IMR-90 (cell line): ENCODE measurements around the gene CREG2. TPM values are rescaled to one million over a fixed set of nuclear protein-coding genes. Genes with fewer than 3 reads are reported as not detected.

Source experiments
- ATAC-seq: fragments of 200-7000 bp; cut with Tn5 transposase; 2 replicates; pipeline ENCODE4 v1.9.1; 2020; ENCODE audit warnings: low read depth, mild to moderate bottlenecking, moderate library complexity
- BruUV-seq: library from RNA; stranded (reverse); fragments of 400-500 nt; replicated peaks from 2 replicates; lab custom pipeline; 2021; lab: Mats Ljungman, UMichigan
- CTCF ChIA-PET: fragments of 300-600 bp; formaldehyde crosslinking; extraction: SDS; loops from one replicate; lab custom pipeline; 2021; ENCODE audit warnings: antibody characterized with exemption; lab: Yijun Ruan, JAX
- POLR2A ChIA-PET: fragments of 300-600 bp; sonication (Branson Sonifier 250); formaldehyde crosslinking; loops from one replicate; lab custom pipeline; 2022; ENCODE audit warnings: antibody characterized with exemption; ENCODE audit not compliant: unreplicated experiment; lab: Charles Lee
- DNase-seq: peaks from one replicate; pipeline ENCODE4 v3.0.0; 2013
- H2AFZ ChIP-seq: replicated peaks from 2 replicates; pipeline ENCODE3; 2013; ENCODE audit warnings: low read length, mild to moderate bottlenecking; ENCODE audit not compliant: poor library complexity
- H2AK5ac ChIP-seq: 2 replicates; pipeline ENCODE4 v1.6.1; 2013; ENCODE audit warnings: low read depth, low read length, inconsistent platforms
- H2AK9ac ChIP-seq: replicated peaks from 2 replicates; pipeline ENCODE3; 2013; ENCODE audit warnings: mild to moderate bottlenecking, low read depth, low read length, moderate library complexity; ENCODE audit not compliant: poor library complexity
- H2BK120ac ChIP-seq: 2 replicates; pipeline ENCODE4 v1.6.1; 2013; ENCODE audit warnings: low read depth, low read length, inconsistent platforms
- H2BK15ac ChIP-seq: 3 replicates; pipeline ENCODE4 v1.6.1; 2013; ENCODE audit warnings: low read depth, low read length, inconsistent platforms
- H2BK20ac ChIP-seq: 2 replicates; pipeline ENCODE4 v1.6.1; 2013; ENCODE audit warnings: low read depth, mild to moderate bottlenecking, inconsistent platforms, low read length, moderate library complexity
- H2BK5ac ChIP-seq: 2 replicates; pipeline ENCODE4 v1.6.1; 2013; ENCODE audit warnings: mild to moderate bottlenecking, low read depth, low read length, inconsistent platforms; ENCODE audit not compliant: poor library complexity, severe bottlenecking
- H3K14ac ChIP-seq: replicated peaks from 2 replicates; pipeline ENCODE4 v1.6.1; 2013; ENCODE audit warnings: low read depth, low read length, inconsistent platforms
- H3K18ac ChIP-seq: 2 replicates; pipeline ENCODE4 v1.6.1; 2013; ENCODE audit warnings: low read depth, low read length, control low read depth
- H3K23ac ChIP-seq: 2 replicates; pipeline ENCODE4 v1.6.1; 2013; ENCODE audit warnings: low read depth, low read length, inconsistent platforms
- H3K27ac ChIP-seq: 2 replicates; pipeline ENCODE4 v1.5.1; 2013; ENCODE audit warnings: mild to moderate bottlenecking, control low read depth, low read length; ENCODE audit not compliant: insufficient read depth
- H3K27me3 ChIP-seq: 2 replicates; pipeline ENCODE4 v1.6.1; 2013; ENCODE audit warnings: low read length; ENCODE audit not compliant: control insufficient read depth, insufficient read depth
- H3K36me3 ChIP-seq: 2 replicates; pipeline ENCODE4 v1.6.1; 2013; ENCODE audit warnings: low read length, mixed read lengths; ENCODE audit not compliant: control insufficient read depth, insufficient read depth
- H3K4ac ChIP-seq: 2 replicates; pipeline ENCODE4 v1.6.1; 2013; ENCODE audit warnings: low read depth, low read length, inconsistent platforms
- H3K4me1 ChIP-seq: 2 replicates; pipeline ENCODE4 v1.6.1; 2013; ENCODE audit warnings: low read length, mixed read lengths; ENCODE audit not compliant: control insufficient read depth, insufficient read depth
- H3K4me2 ChIP-seq: 2 replicates; pipeline ENCODE4 v1.6.1; 2013; ENCODE audit warnings: low read depth, mild to moderate bottlenecking, control low read depth, low read length, moderate library complexity
- H3K4me3 ChIP-seq: 2 replicates; pipeline ENCODE4 v1.5.1; 2013; ENCODE audit warnings: low read depth, mild to moderate bottlenecking, control low read depth, low read length, moderate library complexity; ENCODE audit not compliant: insufficient read depth
- H3K56ac ChIP-seq: 2 replicates; pipeline ENCODE4 v1.6.1; 2013; ENCODE audit warnings: low read length, inconsistent platforms; ENCODE audit not compliant: insufficient read depth; ENCODE audit errors: extremely low read depth
- H3K79me1 ChIP-seq, 2 experiments: 2 replicates each; pipeline ENCODE4 v1.6.1; 2013; ENCODE audit warnings: low read length in 2 of 2, inconsistent platforms in 1 of 2, low read depth in 1 of 2
- H3K9ac ChIP-seq: 2 replicates; pipeline ENCODE4 v1.6.1; 2013; ENCODE audit warnings: low read depth, low read length, control low read depth
- H3K9me1 ChIP-seq: 2 replicates; pipeline ENCODE4 v1.6.1; 2013; ENCODE audit warnings: low read length, inconsistent platforms; ENCODE audit not compliant: insufficient read depth
- H3K9me3 ChIP-seq: 2 replicates; pipeline ENCODE4 v1.6.1; 2013; ENCODE audit warnings: low read length; ENCODE audit not compliant: control insufficient read depth, insufficient read depth
- H4K20me1 ChIP-seq: 2 replicates; pipeline ENCODE4 v1.6.1; 2013; ENCODE audit warnings: low read length, inconsistent platforms; ENCODE audit not compliant: insufficient read depth
- H4K5ac ChIP-seq: 2 replicates; pipeline ENCODE4 v1.6.1; 2013; ENCODE audit warnings: mild to moderate bottlenecking, low read depth, low read length, control low read depth
- H4K8ac ChIP-seq, 2 experiments: 2 replicates each; pipeline ENCODE4 v1.6.1; 2013; ENCODE audit warnings: low read depth in 2 of 2, low read length in 2 of 2, control low read depth in 1 of 2, inconsistent platforms in 1 of 2
- H4K91ac ChIP-seq: 2 replicates; pipeline ENCODE4 v1.6.1; 2013; ENCODE audit warnings: low read depth, low read length, inconsistent platforms; ENCODE audit not compliant: insufficient read depth
- BHLHE40 ChIP-seq: fragments of 150-350 bp; IDR thresholded peaks from 2 replicates; pipeline ENCODE4 v1.6.1; 2016; ENCODE audit warnings: mild to moderate bottlenecking, low read depth, low read length
- CHD1 ChIP-seq: IDR thresholded peaks from 2 replicates; pipeline ENCODE4 v1.6.1; 2012; ENCODE audit warnings: low read depth, low read length, improper control_type of control experiment
- RAD21 ChIP-seq: IDR thresholded peaks from 2 replicates; pipeline ENCODE4 v1.6.1; 2012; ENCODE audit warnings: low read length, improper control_type of control experiment
- RFX5 ChIP-seq: IDR thresholded peaks from 2 replicates; pipeline ENCODE4 v1.8.0; 2012; ENCODE audit warnings: low read depth, mild to moderate bottlenecking, low read length, moderate library complexity
- SMC3 ChIP-seq: fragments of 150-350 bp; IDR thresholded peaks from 2 replicates; pipeline ENCODE4 v1.6.1; 2016; ENCODE audit warnings: low read depth, mild to moderate bottlenecking, antibody characterized with exemption, low read length, moderate library complexity
- USF2 ChIP-seq: fragments of 150-350 bp; IDR thresholded peaks from 2 replicates; pipeline ENCODE4 v1.6.1; 2017; ENCODE audit warnings: mild to moderate bottlenecking, antibody characterized with exemption, low read length, low read depth
- WGBS, 2 experiments: methylation state at CpG; one replicate each; pipeline versions ENCODE4 v1.1.5 to v1.1.7; 2013; ENCODE audit warnings: missing lambda C conversion rate in 2 of 2; ENCODE audit not compliant: insufficient read length in 1 of 2; ENCODE audit errors: extremely low coverage in 2 of 2; 5-methylcytosine and 5-hydroxymethylcytosine counted together
- dilution Hi-C: fragments of 300-500 bp; cut with HindIII; formaldehyde crosslinking; loops from one replicate; pipeline ENCODE4 v1.14.3; 2018; ENCODE audit warnings: low sequenced_read_pairs; ENCODE audit not compliant: unreplicated experiment
- in situ Hi-C: fragments of 300-500 bp; cut with MboI; formaldehyde crosslinking; loops from 3 replicates; pipeline ENCODE4 v1.14.3; 2019; ENCODE audit warnings: low sequenced_read_pairs, inconsistent platforms, mixed read lengths
- intact Hi-C: fragments of 100-400 bp; cut with micrococcal nuclease; formaldehyde crosslinking; loops from 2 replicates; pipeline ENCODE4 v1.10.0; 2022
- polyA plus RNA-seq, 3 experiments: library from polyadenylated mRNA; depleted of rRNA; stranded (reverse); fragments of >200 nt; gene quantifications; 2 replicates each; pipeline ENCODE4 v1.2.3, GENCODE V29; 2012; ENCODE audit warnings: low replicate concordance in 1 of 3
- total RNA-seq: library from RNA; depleted of rRNA; stranded (reverse); fragments of >200 nt; gene quantifications from 2 replicates; pipeline ENCODE4 v1.2.3, GENCODE V29; 2012

Gene CREG2
- total and polyA plus RNA-seq, 2 of the 4 experiments (the other 2 are of a cell fraction): 0.17 TPM; not detected in 1

- TF ChIP-seq USF2: no peak
Observed at GRCh38 chr2:101332885-101333766, 54.2 kb downstream of the CREG2 start (continued).

- Histone ChIP-seq H2AK9ac (no peak overlapping the region), H2AK5ac (no peak overlapping the region), H3K4me2 (no peak overlapping the region), H3K56ac (no peak overlapping the region), H3K4ac (no peak overlapping the region), H4K91ac (no peak overlapping the region), H2BK120ac (no peak overlapping the region), H3K9me1 (0 out of 2 replicates have a peak, but pooled peaks cover 3% of the 10 kb centered on the region), H3K18ac (no peak overlapping the region), H2BK5ac (no peak overlapping the region), H4K8ac (no peak overlapping the region), H3K27me3 (no peaks in the 10 kb centered on the region), H3K4me1 (no peaks in the 10 kb centered on the region), H3K9ac (no peak overlapping the region), H3K9me3 (no peaks in the 10 kb centered on the region), H3K23ac (no peak overlapping the region), H3K79me1 (no peaks in the 10 kb centered on the region), H3K14ac (no peak overlapping the region), H4K5ac (no peak overlapping the region), H2AFZ (no peak overlapping the region), H2BK20ac (no peak overlapping the region), H3K27ac (no peak overlapping the region), H3K36me3 (no peaks in the 10 kb centered on the region), H4K20me1 (no peaks in the 10 kb centered on the region), H3K4me3 (no peak overlapping the region), H2BK15ac (no peak overlapping the region)
- ATAC-seq (no peak), DNase-seq (no peak)
- BruUV-seq: no TSS peak
- intact Hi-C loops: no loop called here
- dilution Hi-C loops: no loop called here
- ChIA-PET POLR2A (no interaction called here), CTCF (no interaction called here)
- WGBS, 2 experiments: 86% methylated on average over 1 of the region's 2 CpGs; no CpG with 5 or more reads in 1 of the 2 experiments
- TF ChIP-seq RFX5 (no peak), RAD21 (no peak), BHLHE40 (no peak), CHD1 (no peak), USF2 (no peak), SMC3 (no peak)
- in situ Hi-C loops: no loop called here
Observed at GRCh38 chr2:101331202-101331601, 56.1 kb downstream of the CREG2 start.
